GM19372 (cell line): ENCODE data around the gene SLC39A1.
"Not testable (repeated sequence)": the region's sequence is repeated elsewhere in the genome, so short reads cannot be mapped to it uniquely, and the experiment has no call there.

Experiments used
- ATAC-seq: cut with Tn5 transposase; IDR thresholded peaks from one replicate; pipeline ENCODE4 v1.9.1; 2021; ENCODE audit warnings: mild to moderate bottlenecking, low read depth, moderate library complexity; ENCODE audit not compliant: unreplicated experiment

Gene SLC39A1, protein sequence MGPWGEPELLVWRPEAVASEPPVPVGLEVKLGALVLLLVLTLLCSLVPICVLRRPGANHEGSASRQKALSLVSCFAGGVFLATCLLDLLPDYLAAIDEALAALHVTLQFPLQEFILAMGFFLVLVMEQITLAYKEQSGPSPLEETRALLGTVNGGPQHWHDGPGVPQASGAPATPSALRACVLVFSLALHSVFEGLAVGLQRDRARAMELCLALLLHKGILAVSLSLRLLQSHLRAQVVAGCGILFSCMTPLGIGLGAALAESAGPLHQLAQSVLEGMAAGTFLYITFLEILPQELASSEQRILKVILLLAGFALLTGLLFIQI

DNA sequence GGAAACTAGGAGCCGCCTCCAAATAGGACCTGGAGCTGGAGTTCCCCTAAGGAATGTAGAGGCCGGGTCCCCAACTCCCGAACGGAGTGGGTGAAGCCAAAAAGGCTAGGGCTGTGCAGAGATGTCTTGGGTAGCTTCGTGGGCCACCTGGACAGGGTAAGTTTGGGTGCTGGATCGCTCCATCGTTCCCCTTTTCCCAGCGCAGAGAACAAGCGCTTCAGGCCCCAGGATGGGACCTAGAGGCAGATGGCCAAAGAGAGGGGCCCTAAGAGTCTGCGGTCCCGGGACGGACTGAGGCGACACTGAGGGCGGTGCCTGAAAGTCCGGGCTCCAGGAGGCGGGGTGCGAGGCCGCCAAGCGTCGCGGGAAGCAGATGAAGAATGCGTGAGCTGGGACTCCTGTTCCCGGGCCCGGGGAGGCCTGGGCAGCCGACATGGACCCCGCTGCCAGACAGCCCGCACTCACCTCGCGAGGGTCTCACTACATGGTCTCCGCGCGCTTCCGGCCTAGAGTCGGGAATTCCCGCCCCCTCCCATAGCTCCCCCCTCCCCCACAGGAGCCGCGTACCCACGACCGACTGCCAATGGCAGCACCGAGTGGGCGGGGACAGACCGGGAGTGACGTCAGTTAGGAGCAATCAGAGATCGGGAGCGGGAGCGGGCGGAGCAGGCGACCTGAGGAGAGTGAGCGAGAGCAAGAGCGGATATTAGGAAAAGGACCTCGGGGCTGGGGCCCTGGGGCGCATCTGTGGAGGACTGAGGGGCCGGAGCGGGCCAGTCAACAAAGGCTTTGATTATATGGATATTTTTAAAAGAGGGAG, at the start of gene SLC39A1:
SLC39A1 (minus strand) TSS at position 508 of the 820 bp plus-strand sequence. CDS start 822 bp downstream, outside the sequence.
- peak; percentile 45 for ATAC-seq

- not testable (repeated sequence) for ATAC-seq
Observed at GRCh38 chr1:154012543-154012942, 49.2 kb upstream of the SLC39A1 start.

DNA sequence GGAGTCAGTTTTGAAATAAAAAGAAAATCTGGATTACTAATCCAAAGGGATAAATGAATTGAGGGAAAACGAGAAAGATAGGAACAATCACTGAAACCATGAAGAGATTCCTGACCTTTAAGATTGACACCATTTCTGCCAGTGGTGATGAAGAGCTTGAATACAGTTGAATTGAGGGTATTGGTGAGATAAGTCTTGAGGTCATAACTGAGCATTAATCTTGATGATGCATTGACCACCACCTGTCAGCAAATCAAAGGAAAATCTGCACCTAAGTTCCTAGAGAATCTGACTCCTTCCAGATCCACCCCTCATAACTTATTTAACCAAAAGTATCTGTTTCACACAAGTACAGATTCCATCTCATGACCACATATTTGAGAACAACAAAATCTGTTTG, 48.8 kb upstream of the SLC39A1 start:
- ATAC-seq = no peak

DNA sequence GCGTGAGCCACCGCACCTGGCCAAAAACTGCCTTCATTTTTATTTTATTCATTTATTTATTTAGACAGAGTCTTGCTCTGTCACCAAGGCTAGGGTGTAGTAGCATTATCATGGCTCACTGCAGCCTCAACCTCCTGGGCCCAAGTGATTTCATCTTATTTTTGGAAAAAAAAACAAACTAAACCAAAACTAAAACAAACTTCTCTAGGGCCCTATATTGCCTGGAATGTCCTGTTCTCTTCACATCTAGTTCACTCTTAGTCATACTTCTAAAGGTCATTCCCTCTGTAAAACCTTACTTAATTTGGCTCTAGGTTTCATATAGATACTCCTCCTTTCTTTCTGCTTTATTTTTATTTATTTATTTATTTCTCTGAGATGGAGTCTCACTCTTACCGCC, 42.8 kb upstream of the SLC39A1 start:
- ATAC-seq = no peak

GRCh38 chr1:154000420-154000819, 37.1 kb upstream of the SLC39A1 start:
- ATAC-seq = no peak

GRCh38 chr1:153996882-153997281, 33.5 kb upstream of the SLC39A1 start:
- ATAC-seq = not testable (repeated sequence)

- ATAC-seq = no peak
Observed at GRCh38 chr1:153995640-153996039, 32.3 kb upstream of the SLC39A1 start.

DNA sequence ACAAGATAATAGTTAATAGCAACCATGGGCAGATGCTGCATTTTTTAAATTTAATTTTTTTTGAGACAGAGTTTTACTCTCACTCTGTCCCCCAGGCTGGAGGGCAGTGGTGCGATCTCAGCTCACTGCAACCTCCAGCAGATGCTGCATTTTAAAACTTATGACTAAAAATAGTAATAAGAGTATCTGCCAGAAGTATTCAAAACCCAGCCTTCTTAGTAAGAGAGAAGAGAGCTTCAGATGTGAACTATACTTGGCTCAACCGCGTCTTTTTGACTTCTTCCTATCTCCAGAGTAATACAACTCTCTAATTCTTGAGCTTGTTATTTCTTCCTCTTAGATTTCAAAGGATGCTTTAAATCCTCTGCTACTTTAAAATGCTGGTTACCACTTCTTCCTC, 31.9 kb upstream of the SLC39A1 start:
- no peak for ATAC-seq

GRCh38 chr1:153991806-153992205, 28.5 kb upstream of the SLC39A1 start:
- no peak for ATAC-seq

GRCh38 chr1:153991151-153991630, 27.9 kb upstream of the SLC39A1 start:
- no peak for ATAC-seq

GRCh38 chr1:153990468-153991150, 27.3 kb upstream of the SLC39A1 start, which contains the start of gene RPS27:
Gene RPS27 (plus strand): TSS chr1:153990762. CDS start chr1:153990797, 35 bp downstream.
- peak; percentile 67 for ATAC-seq

- ATAC-seq = no peak
Observed at GRCh38 chr1:153987621-153988020, 24.3 kb upstream of the SLC39A1 start.

- ATAC-seq = no peak
Observed at GRCh38 chr1:153985941-153986761, 22.8 kb upstream of the SLC39A1 start, which contains the start of gene RAB13. Gene RAB13 (minus strand): TSS chr1:153986339. CDS start chr1:153986236, 103 bp downstream.

GRCh38 chr1:153985341-153985912, 22.1 kb upstream of the SLC39A1 start:
- no peak for ATAC-seq

DNA sequence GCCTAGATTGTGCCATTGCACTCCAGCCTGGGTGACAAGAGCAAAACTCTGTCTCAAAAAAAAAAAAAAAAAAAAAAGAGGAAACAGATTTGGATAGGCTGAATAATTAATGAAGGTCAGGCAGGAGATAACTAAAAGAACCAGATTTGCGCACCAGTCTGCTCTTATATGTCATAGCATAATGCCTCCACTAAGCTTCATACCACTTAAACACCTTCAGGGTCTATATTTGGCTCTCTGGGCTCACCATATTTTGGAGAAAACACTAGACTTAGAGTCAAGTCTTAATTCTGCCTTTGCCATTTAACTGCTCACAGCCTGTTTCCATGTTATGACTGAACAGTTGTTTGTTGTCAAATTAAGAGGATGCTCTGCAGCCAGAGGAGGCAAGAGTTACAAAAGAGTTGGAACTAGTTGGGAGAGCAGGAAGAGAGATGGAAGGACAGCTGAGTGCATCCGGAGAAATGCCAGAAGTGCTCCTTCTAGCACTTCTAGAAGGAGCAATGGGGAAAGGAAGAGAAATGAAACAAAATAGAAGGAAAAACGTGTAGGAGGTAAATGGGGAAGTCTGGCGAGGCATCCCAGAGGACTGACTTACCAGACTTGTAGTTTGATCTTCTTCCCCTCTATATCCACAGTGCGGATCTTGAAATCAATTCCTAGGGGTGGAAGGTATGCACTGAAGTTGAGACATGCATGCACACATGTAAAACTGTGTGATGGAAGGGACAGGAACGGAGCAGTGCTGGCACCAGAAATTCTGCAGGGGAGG, 21.0 kb upstream of the SLC39A1 start:
- no peak for ATAC-seq

- not testable (repeated sequence) for ATAC-seq
Observed at GRCh38 chr1:153981735-153982134, 18.4 kb upstream of the SLC39A1 start.

- ATAC-seq = not testable (repeated sequence)
Observed at GRCh38 chr1:153979091-153979490, 15.8 kb upstream of the SLC39A1 start.

- ATAC-seq = no peak
Observed at GRCh38 chr1:153978274-153978909, 15.1 kb upstream of the SLC39A1 start.
